OCI-LY3 (cell line): ENCODE data around the gene DDX4.

ENCODE experiments used
- CTCF ChIP-seq: fragments of 200-600, 300-600 bp; sonication (generic); IDR thresholded peaks from 2 replicates; pipeline ENCODE4 v1.5.1; 2014; ENCODE audit warnings: antibody characterized with exemption, low read length, low read depth
- EZH2phosphoT487 ChIP-seq: fragments of 200-600 bp; shearing (Covaris generic); IDR thresholded peaks from 2 replicates; pipeline ENCODE4 v1.6.1; 2018; ENCODE audit warnings: antibody characterized with exemption, mixed run types, low read depth

- no peak for TF ChIP-seq CTCF
- no peak for TF ChIP-seq EZH2phosphoT487
Observed at GRCh38 chr5:55829956-55830355, 92.1 kb downstream of the DDX4 start.
